Peyer's patch (tissue), 4 donors: ENCODE data around the gene ACRBP.

Experiments
- CTCF ChIP-seq, 6 experiments: fragments of 450-650 bp in 4 of 6; fragments of 200-600 bp in 2 of 6; sonication (generic) in 1 of 6; IDR thresholded peaks; one replicate each; pipeline ENCODE4 v1.5.1; 2017 to 2019; ENCODE audit warnings: antibody characterized with exemption in 6 of 6, mild to moderate bottlenecking in 3 of 6, moderate library complexity in 1 of 6
- POLR2A ChIP-seq, 2 donors: fragments of 450-650 bp; IDR thresholded peaks; one replicate each; pipeline ENCODE4 v1.5.1; 2017; ENCODE audit warnings: antibody characterized with exemption in 2 of 2, mild to moderate bottlenecking in 2 of 2, moderate library complexity in 2 of 2

GRCh38 chr12:6676962-6677361 is 29.7 kb upstream of the ACRBP start:
- no peak for TF ChIP-seq CTCF (IDR thresholded peaks at IDR 0.05)
- no peak for TF ChIP-seq POLR2A (IDR thresholded peaks at IDR 0.05)
